Kidney (tissue), 14 donors: ENCODE measurements around the gene PRR7. TPM values are rescaled to one million over a fixed set of nuclear protein-coding genes. Genes with fewer than 3 reads are reported as not detected.

ENCODE experiments used
- DNase-seq, 5 donors: peaks; one replicate each; pipeline ENCODE4 v3.0.0-alpha.2; 2013 to 2020
- FAIRE-seq: peaks from 2 replicates; lab custom pipeline; 2012; peaks lifted over from hg19 to GRCh38; lab: Jason Lieb, UNC
- H3K27ac ChIP-seq, 2 donors: one replicate each; pipeline ENCODE4 v1.7.0; 2013; ENCODE audit warnings: low read depth in 2 of 2, low read length in 2 of 2, inconsistent platforms in 1 of 2
- H3K27me3 ChIP-seq: one replicate; pipeline ENCODE4 v1.7.1; 2013; ENCODE audit warnings: low read length, inconsistent platforms; ENCODE audit not compliant: control insufficient read depth, insufficient read depth
- H3K36me3 ChIP-seq, 3 donors: one replicate each; pipeline versions ENCODE4 v1.7.0 to v1.7.1; 2013; ENCODE audit warnings: low read length in 3 of 3, control low read depth in 1 of 3, inconsistent platforms in 1 of 3; ENCODE audit not compliant: insufficient read depth in 3 of 3, control insufficient read depth in 2 of 3
- H3K4me1 ChIP-seq, 3 donors: one replicate each; pipeline versions ENCODE4 v1.7.0 to v1.7.1; 2013; ENCODE audit warnings: low read length in 3 of 3, inconsistent platforms in 1 of 3, low read depth in 1 of 3; ENCODE audit not compliant: control insufficient read depth in 2 of 3, insufficient read depth in 2 of 3
- H3K4me3 ChIP-seq, 3 donors: one replicate each; pipeline versions ENCODE4 v1.7.0 to v1.8.1; 2013; ENCODE audit warnings: low read length in 3 of 3, control low read depth in 1 of 3, inconsistent platforms in 1 of 3
- H3K9ac ChIP-seq, 3 donors: one replicate each; pipeline versions ENCODE4 v1.7.0 to v1.7.1; 2013; ENCODE audit warnings: low read length in 3 of 3, control low read depth in 1 of 3, inconsistent platforms in 1 of 3
- H3K9me3 ChIP-seq, 3 donors: one replicate each; pipeline versions ENCODE4 v1.7.0 to v1.7.1; 2013; ENCODE audit warnings: low read length in 3 of 3, control low read depth in 1 of 3, inconsistent platforms in 1 of 3; ENCODE audit not compliant: control insufficient read depth in 2 of 3, insufficient read depth in 1 of 3
- CTCF ChIP-seq: IDR thresholded peaks from 3 replicates; pipeline ENCODE4 v1.5.1; 2012; ENCODE audit warnings: mild to moderate bottlenecking, moderate library complexity, borderline replicate concordance; ENCODE audit not compliant: insufficient read depth; ENCODE audit errors: extremely low read depth
- intact Hi-C: fragments of 100-400 bp; cut with DNase I; formaldehyde crosslinking; loops from one replicate; pipeline ENCODE4 v1.11.1; 2022
- polyA plus RNA-seq: library from polyadenylated mRNA; stranded (reverse); fragments of 350-450 nt; fragmentation: Illumina TruSeq; extraction: RNeasy Lipid Tissue Mini Kit (QIAGEN cat#74804); gene quantifications from one replicate; pipeline ENCODE4 v1.2.3, GENCODE V29; 2014; ENCODE audit warnings: low read depth, low replicate concordance; ENCODE audit not compliant: insufficient read depth
- total RNA-seq: library from RNA; stranded (reverse); fragmentation: NEBNext Ultra II Directional; extraction: Animal tissue kit (Norgen Biotek cat#: 25700); gene quantifications from one replicate; pipeline ENCODE4 v1.2.1, GENCODE V29; 2021
- donor health status: control.
- donor health status: control.
- donor health status: control.
- donor health status: control.
- donor health status: control.
- donor health status: DM: yes; HTN: yes; CAD: no.
- donor health status: Normal renal cell carcinoma (clear cell type).

Gene PRR7
- total and polyA plus RNA-seq, 2 donors from 2014 or later: 1.6 to 5.5 TPM

GRCh38 chr5:177487144-177487543 is 40.5 kb downstream of the PRR7 start:
- Histone ChIP-seq H3K36me3 (no peaks in the 10 kb centered on the region), H3K9ac (no peak overlapping the region), H3K27ac (no peak overlapping the region), H3K4me3 (no peak overlapping the region), H3K4me1 (no peaks in the 10 kb centered on the region), H3K27me3 (no peaks in the 10 kb centered on the region), H3K9me3 (no peaks in the 10 kb centered on the region)
- intact Hi-C loops: no loop called here
- DNase-seq: no peak
- no peak for TF ChIP-seq CTCF
- no peak for FAIRE-seq

GRCh38 chr5:177487975-177488374 is 41.4 kb downstream of the PRR7 start:
- Histone ChIP-seq H3K27me3 (no peaks in the 10 kb centered on the region), H3K4me1 (no peaks in the 10 kb centered on the region), H3K27ac (no peak overlapping the region), H3K36me3 (no peaks in the 10 kb centered on the region), H3K4me3 (no peak overlapping the region), H3K9me3 (no peaks in the 10 kb centered on the region), H3K9ac (no peak overlapping the region)
- TF ChIP-seq CTCF: peak; percentile 7
- DNase-seq (no peak), FAIRE-seq (no peak)
- intact Hi-C loops: no loop called here

- H3K27me3 ChIP-seq: no peaks in the 10 kb centered on the region
- H3K36me3 ChIP-seq: no peaks in the 10 kb centered on the region
- FAIRE-seq (no peak), DNase-seq (peak in 1 of 5 donors; percentile 57)
- intact Hi-C loops: no loop called here
- H3K4me1 ChIP-seq: peaks cover 0 to 4% (median 0%) of the 10 kb centered on the region in 3 donors
- no peak overlapping the region for H3K9ac ChIP-seq
- H3K27ac ChIP-seq: no peak overlapping the region
- no peak for TF ChIP-seq CTCF
- no peaks in the 10 kb centered on the region for H3K9me3 ChIP-seq
- H3K4me3 ChIP-seq: no peak overlapping the region
These were observed 42.6 kb downstream of the PRR7 start for GRCh38 chr5:177489119-177489716.
